H54 (cell line): ENCODE results near the gene TRA2B.
"Not testable (repeated sequence)": the region's sequence is repeated elsewhere in the genome, so short reads cannot be mapped to it uniquely, and the experiment has no call there.

Source experiments
- DNase-seq: peaks from one replicate; pipeline ENCODE4 v3.0.0; 2011; ENCODE audit warnings: low spot score, mixed read lengths; ENCODE audit not compliant: insufficient read length
- FAIRE-seq: peaks from 3 replicates; lab custom pipeline; 2011; peaks lifted over from hg19 to GRCh38; lab: Jason Lieb, UNC
- POLR2A ChIP-seq: IDR thresholded peaks from 2 replicates; pipeline ENCODE4 v1.6.1; 2011; ENCODE audit warnings: low read depth, mild to moderate bottlenecking, low read length

TRA2B gene

DNA sequence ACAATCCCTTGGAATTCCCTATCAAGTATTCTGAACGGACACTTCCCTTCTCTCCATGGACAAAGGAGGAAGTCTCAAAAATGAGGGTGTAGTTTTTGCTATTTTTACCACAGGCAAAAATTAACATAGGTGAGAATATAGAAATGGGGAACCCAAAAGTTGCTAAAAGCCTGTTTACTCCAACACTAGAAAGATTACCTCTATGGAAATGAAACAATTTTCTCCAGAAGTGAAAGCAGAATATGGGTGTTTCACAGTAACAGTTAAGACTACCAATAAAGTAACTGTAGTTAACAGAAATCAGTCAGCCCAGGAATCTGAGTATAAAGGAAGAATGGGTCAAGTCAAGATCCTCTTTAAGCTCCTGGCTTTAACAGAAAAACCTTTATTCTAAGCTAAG is 9.3 kb downstream of the TRA2B start:
- DNase-seq: no peak
- no peak for FAIRE-seq
- no peak for TF ChIP-seq POLR2A

DNA sequence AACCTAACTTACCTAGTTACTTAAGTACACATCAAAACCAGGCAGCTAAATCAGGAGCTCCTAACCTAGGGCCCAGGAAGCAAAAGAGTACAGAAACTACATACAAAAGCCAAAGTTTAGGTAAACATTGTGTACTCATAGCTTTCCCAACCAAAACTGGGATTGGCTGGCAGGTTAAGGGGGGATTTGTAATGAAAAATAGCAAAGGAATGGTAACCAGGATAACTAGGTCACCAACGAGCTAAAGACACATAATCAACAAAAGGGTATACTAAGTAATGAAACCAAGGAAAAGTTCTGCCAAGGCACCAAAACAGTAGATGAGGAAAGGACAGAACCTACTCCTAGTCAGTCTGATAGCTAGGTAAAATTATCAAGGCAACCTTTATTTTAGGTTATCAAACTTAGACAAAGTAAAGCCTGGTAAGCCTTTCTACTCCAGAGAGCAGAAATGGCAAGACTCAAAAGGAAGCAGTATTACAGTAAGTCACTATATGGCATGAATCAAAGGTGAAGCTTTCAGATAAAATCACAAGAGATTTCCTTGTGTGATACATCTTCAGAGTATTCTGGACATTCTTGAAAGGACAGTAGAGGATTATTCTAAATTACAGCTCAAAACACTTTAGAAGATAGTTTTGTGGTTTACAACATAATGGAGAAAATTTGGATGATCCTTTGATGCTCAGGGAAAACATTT is 10.2 kb downstream of the TRA2B start:
- DNase-seq (no peak), FAIRE-seq (peak; percentile 96)
- no peak for TF ChIP-seq POLR2A

DNA sequence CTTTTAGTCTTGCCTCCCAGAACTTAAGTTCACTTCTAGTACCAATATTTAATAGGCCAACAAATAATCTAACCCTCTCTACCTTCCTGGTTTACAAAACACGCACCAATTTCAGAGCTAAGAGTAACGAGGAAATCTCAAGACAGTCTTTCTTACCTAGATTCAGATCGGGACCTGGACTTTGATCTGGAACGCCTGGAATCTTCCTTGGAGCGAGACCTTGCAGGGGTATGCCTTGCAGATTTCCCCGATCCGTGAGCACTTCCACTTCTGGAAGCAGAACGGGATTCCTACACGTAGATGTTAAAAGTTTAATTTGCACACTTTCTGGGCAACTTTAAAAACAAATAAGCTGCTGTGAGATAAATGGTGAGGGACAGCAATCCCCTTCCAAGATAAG is 11.4 kb downstream of the TRA2B start:
- FAIRE-seq: peak; percentile 72
- TF ChIP-seq POLR2A: no peak
- DNase-seq: no peak

DNA sequence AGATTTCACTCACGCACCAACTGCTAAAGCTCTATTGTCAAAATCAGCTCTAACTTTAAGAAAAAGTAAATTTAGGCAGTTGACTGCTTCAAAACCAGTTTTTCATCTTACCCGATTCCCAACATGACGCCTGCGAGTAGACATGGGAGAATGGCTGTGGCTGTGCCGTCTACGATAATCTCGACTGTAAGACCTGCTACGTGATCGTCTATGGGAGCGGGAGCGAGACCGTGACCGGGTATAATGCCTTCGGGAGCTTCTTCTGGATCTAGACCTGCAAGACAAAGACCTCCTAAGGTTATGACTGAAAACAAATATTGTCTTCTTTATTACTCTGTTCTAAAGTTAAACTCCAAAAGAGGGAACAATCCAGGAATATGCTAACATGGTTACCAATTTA is 12.5 kb downstream of the TRA2B start:
- no peak for TF ChIP-seq POLR2A
- FAIRE-seq: no peak
- DNase-seq: no peak

DNA sequence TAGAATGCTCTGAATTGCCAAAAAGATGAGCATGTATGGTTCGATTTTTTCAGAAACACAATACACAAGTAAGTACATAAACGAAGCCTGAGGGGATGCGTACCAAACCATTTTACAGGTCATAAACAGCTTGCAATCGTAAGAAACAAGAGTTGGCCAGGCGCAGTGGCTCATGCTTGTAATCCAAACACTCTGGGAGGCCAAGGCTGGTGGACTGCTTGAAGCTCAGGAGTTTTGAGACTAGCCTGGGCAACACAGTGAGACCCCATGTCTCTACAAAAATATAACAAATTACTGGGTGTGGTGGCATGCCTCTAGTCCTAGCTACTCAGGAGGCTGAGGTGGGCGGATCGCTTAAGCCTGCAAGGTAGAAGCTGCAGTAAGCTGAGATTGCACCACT is 13.4 kb downstream of the TRA2B start:
- DNase-seq: no peak
- TF ChIP-seq POLR2A: no peak
- no peak for FAIRE-seq

DNA sequence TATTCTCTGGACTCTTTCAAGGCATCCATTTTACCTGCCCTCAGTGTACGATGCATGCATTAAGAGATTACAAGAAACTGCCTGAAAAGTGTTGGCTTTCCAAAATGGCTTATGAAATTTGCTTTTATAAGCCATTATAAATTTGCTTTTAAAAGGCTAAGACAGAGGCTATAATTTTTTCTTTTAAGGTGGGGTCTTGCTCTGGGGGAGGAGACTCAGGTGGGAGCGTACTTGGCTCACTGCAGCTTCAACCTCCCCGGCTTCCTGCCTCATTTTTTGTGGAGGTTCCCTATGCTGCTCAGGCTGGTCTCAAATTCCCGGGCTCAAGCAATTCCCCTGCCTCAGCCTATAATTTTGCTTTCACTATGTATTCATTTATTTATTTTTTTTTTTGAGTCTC is 17.6 kb downstream of the TRA2B start:
- no peak for FAIRE-seq
- no peak for TF ChIP-seq POLR2A
- DNase-seq: no peak

DNA sequence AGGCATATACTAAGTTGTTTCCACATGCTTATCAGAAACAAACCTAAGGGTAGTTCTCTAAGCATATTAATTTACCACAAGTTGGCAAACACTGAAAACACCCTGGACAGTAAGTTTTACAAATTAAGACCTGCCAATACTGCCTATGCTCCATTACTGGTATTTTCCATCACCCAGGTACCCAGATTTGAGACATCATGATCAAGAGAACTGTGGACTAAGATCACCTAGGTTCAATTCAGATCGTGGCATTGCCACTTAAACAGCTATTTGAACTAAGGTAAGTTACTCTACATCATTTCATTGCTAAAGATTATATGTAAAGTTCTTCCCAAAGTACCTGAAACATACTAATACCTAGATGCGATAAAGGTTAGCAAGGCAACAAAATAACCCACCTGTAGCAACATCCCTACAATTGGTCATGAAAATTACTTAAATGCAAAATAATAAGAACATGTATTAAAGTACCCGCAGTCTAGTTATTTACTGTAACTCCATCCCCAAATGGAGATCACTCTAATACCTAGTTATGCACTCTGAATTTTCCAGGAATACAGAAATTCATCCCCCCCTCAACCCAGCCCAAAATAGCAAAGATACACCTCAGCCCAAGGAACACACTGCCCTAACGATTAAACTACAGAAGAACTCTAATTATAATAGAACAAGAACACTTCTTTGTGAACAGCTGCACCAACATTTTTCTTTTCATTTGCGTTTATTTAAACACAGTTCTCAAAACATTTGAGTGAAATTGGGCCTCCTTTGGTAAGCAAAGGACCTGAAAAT is 21.6 kb downstream of the TRA2B start:
- no peak for TF ChIP-seq POLR2A
- DNase-seq (no peak), FAIRE-seq (peak; percentile 38)

DNA sequence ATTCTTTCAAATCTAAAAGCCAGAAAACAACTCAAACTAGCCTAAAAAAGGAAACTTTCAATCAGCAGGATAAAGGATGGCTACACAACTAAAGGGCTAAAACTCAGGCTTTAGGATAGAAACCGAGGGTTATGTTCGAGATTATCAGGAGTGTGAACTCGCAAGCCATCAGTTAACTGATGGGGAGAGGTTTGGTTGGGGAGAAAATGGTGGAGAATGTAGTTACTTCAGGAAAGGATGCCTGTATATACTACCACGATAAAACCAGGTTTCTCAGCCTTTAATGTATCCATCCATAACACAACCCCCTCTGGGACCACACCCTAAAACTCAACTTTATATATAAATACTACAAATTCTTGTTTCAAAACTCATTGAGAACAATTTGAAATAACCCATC is 22.2 kb downstream of the TRA2B start:
- FAIRE-seq (peak; percentile 41), DNase-seq (no peak)
- TF ChIP-seq POLR2A: no peak

DNA sequence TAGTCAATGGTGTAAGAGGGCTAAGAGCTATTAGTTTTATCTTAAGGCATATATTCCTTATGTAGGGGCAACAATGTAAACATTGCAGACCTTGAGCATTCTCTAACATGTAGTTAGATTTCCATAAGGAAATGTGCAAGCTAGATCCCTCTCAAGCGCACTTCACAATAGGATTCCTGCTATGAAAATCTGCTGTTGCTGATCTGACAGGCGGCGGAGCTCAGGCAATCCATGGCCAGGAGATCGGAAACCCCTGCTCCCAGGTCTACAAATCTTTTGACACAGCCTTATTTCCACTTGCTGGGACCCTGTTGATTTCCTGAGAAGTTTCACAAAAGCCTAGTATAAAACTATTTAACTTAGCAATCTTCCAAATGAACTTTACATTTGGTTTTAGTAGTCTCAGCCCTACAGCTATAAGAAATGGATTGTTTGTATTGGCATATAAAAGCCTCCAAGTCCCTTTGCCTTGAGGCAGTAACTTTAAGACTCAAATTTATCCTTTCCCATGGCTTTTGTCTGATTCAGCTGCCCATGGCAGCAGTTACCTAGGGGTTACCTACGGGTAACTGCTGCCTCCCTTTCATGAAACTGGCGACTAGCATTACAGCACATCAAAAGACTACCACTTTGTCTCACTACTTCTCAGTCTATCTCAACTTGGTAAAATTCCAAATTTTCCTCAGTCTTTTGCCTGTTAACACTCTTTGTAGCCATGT is 22.7 kb downstream of the TRA2B start:
- DNase-seq (no peak), FAIRE-seq (no peak)
- TF ChIP-seq POLR2A: no peak

DNA sequence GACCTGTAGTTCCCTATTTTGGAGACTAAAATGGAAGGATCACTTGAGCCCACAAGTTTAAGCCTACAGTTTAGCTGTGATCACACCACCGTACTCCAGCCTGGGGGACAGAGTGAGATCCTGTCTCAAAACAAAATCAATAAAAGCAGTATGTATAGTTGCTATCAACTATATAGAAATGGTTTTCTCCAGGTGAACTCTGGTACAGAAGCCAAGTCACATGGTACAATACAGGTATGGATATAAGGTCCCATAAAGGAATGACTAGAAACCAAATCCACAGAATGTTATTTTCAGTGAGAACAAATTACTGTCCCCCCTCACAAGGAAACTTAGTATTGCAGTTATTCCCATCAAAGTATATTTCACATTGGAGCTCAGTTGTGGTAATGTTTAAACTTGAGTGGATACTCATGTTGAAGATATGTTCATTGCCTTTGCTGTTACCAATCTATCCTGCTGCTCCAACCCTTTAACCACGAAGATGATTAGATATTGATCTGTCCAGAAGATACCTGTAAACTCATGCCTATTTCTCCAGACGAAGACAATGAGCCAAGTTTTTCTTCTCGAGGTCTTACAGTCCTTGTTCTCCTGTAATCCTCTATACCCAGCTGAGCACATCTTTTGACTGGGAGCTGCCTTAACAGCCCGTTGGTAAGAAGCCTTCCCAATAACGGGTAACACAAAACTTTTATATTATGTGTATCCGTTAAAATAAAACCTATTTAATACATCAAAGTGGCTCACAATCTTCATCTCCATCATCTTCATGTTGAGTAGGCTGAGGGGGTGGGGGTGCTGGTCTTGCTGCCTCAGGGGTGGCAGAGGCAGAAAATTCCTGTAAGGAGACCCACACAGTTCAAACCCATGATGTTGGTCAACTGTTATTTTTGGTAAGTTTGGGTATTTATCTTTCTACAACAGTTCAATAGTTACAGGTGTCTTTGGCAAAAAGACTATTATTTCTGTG is 24.6 kb downstream of the TRA2B start:
- TF ChIP-seq POLR2A: no peak
- DNase-seq: no peak
- peak; percentile 60 for FAIRE-seq

DNA sequence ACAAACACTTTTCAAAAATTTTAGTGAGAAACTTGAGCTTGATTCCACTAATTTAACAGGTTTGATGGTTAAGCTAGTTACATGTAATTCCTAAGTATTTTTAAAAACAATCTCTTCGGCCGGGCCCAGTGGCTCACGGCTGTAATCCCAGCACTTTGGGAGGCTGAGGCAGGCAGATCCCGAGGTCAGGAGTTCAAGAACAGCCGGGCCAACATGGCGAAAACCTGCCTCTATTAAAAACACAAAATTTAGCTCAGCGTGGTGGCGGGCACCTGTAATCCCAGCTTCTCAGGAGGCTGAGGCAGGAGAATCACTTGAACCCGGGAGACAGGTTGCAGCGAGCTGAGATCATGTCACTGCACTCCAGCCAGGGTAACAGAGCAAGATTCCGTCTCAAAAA is 25.3 kb downstream of the TRA2B start:
- DNase-seq: no peak
- no peak for FAIRE-seq
- TF ChIP-seq POLR2A: no peak

DNA sequence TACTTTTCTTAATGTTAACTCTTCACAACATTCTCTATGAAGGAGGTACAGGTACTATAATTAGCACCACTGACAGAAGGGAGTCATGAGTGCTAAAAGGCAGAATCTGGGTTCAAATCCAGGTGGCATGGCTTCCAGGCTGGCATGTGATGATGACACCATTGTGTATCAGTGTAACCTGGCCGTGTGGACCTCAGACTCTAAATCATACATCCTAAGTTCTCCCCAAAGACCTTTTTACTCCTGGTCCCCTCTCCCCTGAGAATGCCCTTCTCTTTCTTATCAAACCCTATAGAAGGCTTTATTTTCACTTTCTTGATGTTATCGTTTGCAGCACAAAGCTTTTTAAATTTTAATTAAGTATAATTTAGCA is 26.8 kb downstream of the TRA2B start:
- FAIRE-seq: peak; percentile 15
- not testable (repeated sequence) for DNase-seq

DNA sequence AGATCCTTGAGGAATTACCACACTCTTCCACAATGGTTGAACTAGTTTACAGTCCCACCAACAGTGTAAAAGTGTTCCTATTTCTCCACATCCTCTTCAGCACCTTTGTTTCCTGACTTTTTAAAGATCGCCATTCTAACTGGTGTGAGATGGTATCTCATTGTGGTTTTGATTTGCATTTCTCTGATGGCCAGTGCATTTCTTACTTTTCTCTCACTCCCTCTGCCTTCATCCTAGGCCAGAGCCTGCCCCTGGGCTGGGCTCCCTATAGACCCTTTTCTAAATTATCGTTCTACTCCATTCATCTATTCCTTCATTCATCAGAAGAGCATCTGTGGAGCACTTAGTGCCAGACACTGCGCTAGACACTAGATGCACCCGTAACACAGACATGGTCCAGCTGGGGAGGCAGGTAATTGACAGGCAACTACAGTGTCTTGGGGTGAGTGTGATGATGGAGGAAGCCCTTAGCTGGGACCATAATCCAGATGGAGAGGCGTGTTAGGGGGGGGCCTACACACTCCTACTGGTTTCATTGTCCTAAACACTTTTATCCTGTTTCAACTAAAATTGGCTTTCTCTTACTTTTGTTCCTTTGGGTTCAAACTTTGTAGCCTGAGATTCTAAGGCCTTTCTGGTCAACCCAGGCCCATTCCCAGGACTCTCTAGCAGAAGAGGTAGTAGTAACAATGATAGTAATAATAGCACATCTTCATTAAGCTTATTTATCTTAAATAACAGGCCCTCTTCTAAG is 27.3 kb downstream of the TRA2B start:
- DNase-seq: not testable (repeated sequence)
- peak; percentile 33 for FAIRE-seq

DNA sequence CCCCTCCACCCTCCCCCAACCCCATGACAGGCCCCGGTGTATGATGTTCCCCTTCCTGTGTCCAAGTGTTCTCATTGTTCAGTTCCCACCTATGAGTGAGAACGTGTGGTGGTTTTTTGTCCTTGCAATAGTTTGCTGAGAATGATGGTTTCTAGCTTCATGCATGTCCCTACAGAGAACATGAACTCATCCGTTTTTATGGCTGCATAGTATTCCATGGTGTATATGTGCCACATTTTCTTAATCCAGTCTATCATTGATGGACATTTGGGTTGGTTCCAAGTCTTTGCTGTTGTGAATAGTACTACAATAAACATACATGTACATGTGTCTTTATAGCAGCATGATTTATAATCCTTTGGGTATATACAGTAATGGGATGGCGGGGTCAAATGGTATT is 27.9 kb downstream of the TRA2B start:
- not testable (repeated sequence) for FAIRE-seq, DNase-seq
